ENCODE data around the gene ROM1. TPM values are rescaled to one million over a fixed set of nuclear protein-coding genes. Genes with fewer than 3 reads are reported as not detected.

ROM1 gene
- total RNA-seq, 2 experiments from 2014 or later: 1.6 to 2.2 TPM

DNA sequence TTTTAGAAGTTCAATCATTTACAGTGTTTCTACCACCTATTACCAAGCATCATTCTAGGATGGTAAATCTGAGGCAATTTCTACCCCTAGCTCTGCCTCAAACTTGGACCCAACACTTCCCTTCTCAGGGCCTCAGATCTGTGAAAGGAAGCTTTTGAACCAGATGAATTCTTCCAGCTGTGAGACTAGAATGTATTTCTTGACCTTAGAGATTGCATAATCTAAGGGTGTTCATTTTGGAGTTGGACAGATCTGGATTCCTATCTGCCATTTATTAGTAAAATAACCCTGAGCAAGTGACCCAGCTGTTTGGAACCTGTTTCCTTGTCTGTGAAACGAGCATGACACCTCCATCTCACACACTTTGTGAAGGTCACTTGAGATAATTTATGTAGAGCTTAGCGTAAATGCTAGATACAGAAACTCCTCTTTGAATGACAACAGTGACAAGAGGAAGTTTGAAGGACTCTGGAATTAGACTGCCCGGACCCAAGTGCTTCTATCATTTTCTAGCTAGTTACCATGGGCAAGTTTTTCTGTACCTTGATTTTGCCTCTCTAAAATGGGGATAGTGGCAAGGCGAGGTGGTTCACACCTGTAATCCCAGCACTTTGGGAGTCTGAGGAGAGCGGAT is 43.9 kb downstream of the ROM1 start:
- Mint-ChIP-seq H3K4me3 (no peak overlapping the region), H3K9me3 (no peaks in the 10 kb centered on the region), H3K27ac (no peak overlapping the region), H3K36me3 (ENCODE audit: low read depth) (peaks cover 8% of the 10 kb centered on the region), H3K27me3 (no peaks in the 10 kb centered on the region), H3K4me1 (peaks cover 19% of the 10 kb centered on the region)
- ChIA-PET POLR2A (interaction anchor here (0.7 to 5.9 kb wide), 10 partner anchors 8 to 184 kb away, joined by 3 to 212 read pairs (median 4); partner anchors contain the start of genes C11orf98, CSKMT, EML3 and GANAB), CTCF (interaction anchor here (1.0 to 1.4 kb wide), 4 partner anchors 8 to 114 kb away, joined by 3 to 4 read pairs (median 3); partner anchors contain the start of genes C11orf98 and CSKMT)
- DNase-seq: no peak

DNA sequence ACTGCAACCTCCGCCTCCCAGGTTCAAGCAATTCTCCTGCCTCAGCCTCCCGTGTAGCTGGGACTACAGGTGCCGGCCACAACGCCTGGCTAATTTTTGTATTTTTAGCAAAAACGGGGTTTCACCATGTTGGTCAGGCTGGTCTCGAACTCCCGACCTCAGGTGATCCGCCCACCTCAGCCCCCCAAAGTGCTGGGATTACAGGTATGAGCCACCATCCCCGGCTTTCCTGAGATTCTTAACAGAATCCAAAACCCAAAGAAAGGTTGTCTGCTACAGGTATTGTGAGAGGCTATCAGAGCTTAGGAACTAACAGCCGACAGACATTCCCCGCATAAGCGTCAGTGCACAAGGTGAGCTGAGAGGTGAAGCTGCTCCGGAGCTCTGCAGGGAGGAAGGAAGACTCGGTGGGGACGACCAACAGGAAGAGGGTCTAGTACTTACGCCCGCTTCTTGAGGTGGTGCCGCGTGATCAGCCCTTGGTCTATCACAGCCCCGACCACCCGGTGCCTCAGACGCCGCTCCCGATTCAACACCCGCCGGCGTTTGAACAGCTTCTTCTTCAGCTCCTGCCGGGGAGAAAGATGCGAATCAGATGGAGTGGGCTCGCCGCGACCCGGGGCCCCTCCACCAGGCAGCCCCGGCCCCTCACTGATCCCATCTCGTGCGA is 51.5 kb downstream of the ROM1 start:
- peak; percentile 59 for DNase-seq
- no peaks in the 10 kb centered on the region for H3K27me3 Mint-ChIP-seq
- peak overlapping the region; percentile 93 for H3K4me3 Mint-ChIP-seq
- ChIA-PET POLR2A (interaction anchor here (0.6 to 9.6 kb wide), 66 partner anchors 7 to 327 kb away, joined by 3 to 212 read pairs (median 5); partner anchors contain the start of genes AHNAK, ASRGL1, B3GAT3 and BSCL2), CTCF (interaction anchor here (0.7 to 2.8 kb wide), 25 partner anchors 8 to 263 kb away, joined by 3 to 16 read pairs (median 6); partner anchors contain the start of genes B3GAT3, EEF1G, INTS5 and ROM1)
- H3K27ac Mint-ChIP-seq: peak overlapping the region; percentile 88
- H3K4me1 Mint-ChIP-seq: peaks cover 46% of the 10 kb centered on the region
- H3K36me3 Mint-ChIP-seq (ENCODE audit: low read depth): peaks cover 47% of the 10 kb centered on the region
- no peaks in the 10 kb centered on the region for H3K9me3 Mint-ChIP-seq

Other genes starting within 250 kb of the ROM1 start
- gene SCGB1A1, start 194.2 kb upstream of the ROM1 start, total RNA-seq: not detected
- gene AHNAK, start 66.5 kb upstream of the ROM1 start, total RNA-seq: 100 to 1,000 TPM; 323 to 360 TPM
- 100 to 1,000 TPM; 991 to 999 TPM for gene EEF1G, start 39.4 kb upstream of the ROM1 start, total RNA-seq
- 10 to 100 TPM; 23.7 to 25.2 TPM for gene TUT1, start 21.7 kb upstream of the ROM1 start, total RNA-seq
- gene MTA2, start 11.4 kb upstream of the ROM1 start, total RNA-seq: 100 to 1,000 TPM; 226 TPM
- gene EML3, start 482 bp upstream of the ROM1 start, total RNA-seq: 100 to 1,000 TPM; 121 to 122 TPM
- gene B3GAT3, start 8.7 kb downstream of the ROM1 start, total RNA-seq: 10 to 100 TPM; 58.9 to 67.1 TPM
- gene GANAB, start 33.4 kb downstream of the ROM1 start, total RNA-seq: 100 to 1,000 TPM; 278 to 284 TPM
- gene INTS5, start 40.0 kb downstream of the ROM1 start, total RNA-seq: 10 to 100 TPM; 30.6 to 32.1 TPM
- 10 to 100 TPM; 88.4 to 93.5 TPM for gene C11orf98, start 52.0 kb downstream of the ROM1 start, total RNA-seq
- 10 to 100 TPM; 16.6 to 18.3 TPM for gene CSKMT, start 52.1 kb downstream of the ROM1 start, total RNA-seq
- 1 to 10 TPM; 7.9 to 8.2 TPM for gene UQCC3, start 58.4 kb downstream of the ROM1 start, total RNA-seq
- 10 to 100 TPM; 17.2 to 18.3 TPM for gene LBHD1, start 59.0 kb downstream of the ROM1 start, total RNA-seq
- gene UBXN1, start 65.8 kb downstream of the ROM1 start, total RNA-seq: 100 to 1,000 TPM; 135 to 139 TPM
- under 1 TPM; 0.18 to 0.20 TPM for gene LRRN4CL, start 76.3 kb downstream of the ROM1 start, total RNA-seq
- gene BSCL2, start 94.2 kb downstream of the ROM1 start, total RNA-seq: 10 to 100 TPM; 24.2 to 28.9 TPM
- gene GNG3, start 94.4 kb downstream of the ROM1 start, total RNA-seq: not detected
- 10 to 100 TPM; 65.1 to 65.3 TPM for gene HNRNPUL2, start 114.2 kb downstream of the ROM1 start, total RNA-seq
- 10 to 100 TPM; 48.3 to 48.4 TPM for gene TTC9C, start 115.2 kb downstream of the ROM1 start, total RNA-seq
- gene ZBTB3, start 140.9 kb downstream of the ROM1 start, total RNA-seq: 10 to 100 TPM; 13.3 to 13.4 TPM
- gene POLR2G, start 148.3 kb downstream of the ROM1 start, total RNA-seq: 10 to 100 TPM; 89.2 to 94.1 TPM
- 10 to 100 TPM; 15.2 to 16.0 TPM for gene TAF6L, start 158.1 kb downstream of the ROM1 start, total RNA-seq
- 10 to 100 TPM; 46.9 to 48.2 TPM for gene TMEM179B, start 174.1 kb downstream of the ROM1 start, total RNA-seq
- gene TMEM223, start 178.7 kb downstream of the ROM1 start, total RNA-seq: 10 to 100 TPM; 18.0 to 21.0 TPM
- 10 to 100 TPM; 80.3 to 82.4 TPM for gene NXF1, start 192.2 kb downstream of the ROM1 start, total RNA-seq
- gene STX5, start 218.8 kb downstream of the ROM1 start, total RNA-seq: 10 to 100 TPM; 40.6 to 41.6 TPM
- gene TEX54, start 219.6 kb downstream of the ROM1 start, total RNA-seq: not detected
- 10 to 100 TPM; 46.1 to 48.4 TPM for gene WDR74, start 226.3 kb downstream of the ROM1 start, total RNA-seq

Measured in activated CD4-positive, alpha-beta memory T cell treated with anti-CD3 and anti-CD28 coated beads, Interleukin-2, amount 10 ng/mL, durations not matched to agents 7 days and 5 days (primary cell).